H1 (cell line): Measurements from ENCODE around the gene STAP2. TPM values are rescaled to one million over a fixed set of nuclear protein-coding genes. Genes with fewer than 3 reads are reported as not detected.

ENCODE experiments used
- CTCF ChIA-PET: fragments of 300-600 bp; sonication (Branson Sonifier 250); formaldehyde crosslinking; loops from one replicate; lab custom pipeline; 2021; ENCODE audit not compliant: partially characterized antibody; lab: Charles Lee
- POLR2A ChIA-PET: fragments of 300-600 bp; sonication (Branson Sonifier 250); formaldehyde crosslinking; loops from one replicate; lab custom pipeline; 2021; ENCODE audit warnings: inconsistent platforms; ENCODE audit not compliant: partially characterized antibody; lab: Charles Lee
- DNase-seq, 2 experiments: peaks; one replicate each; pipeline versions ENCODE4 v3.0.0 to v3.0.0-alpha.2; 2010 to 2022; ENCODE audit warnings: low spot score in 2 of 2, low read depth in 1 of 2, mixed read lengths in 1 of 2
- FAIRE-seq: peaks from 2 replicates; lab custom pipeline; 2011; peaks lifted over from hg19 to GRCh38; lab: Jason Lieb, UNC
- H2AFZ ChIP-seq: 2 replicates; pipeline ENCODE4 v1.8.1; 2012; ENCODE audit warnings: low read length, inconsistent platforms
- H2AK5ac ChIP-seq: 2 replicates; pipeline ENCODE4 v1.6.1; 2013; ENCODE audit warnings: low read depth, low read length
- H2BK120ac ChIP-seq: replicated peaks from 2 replicates; pipeline ENCODE3; 2013; ENCODE audit warnings: low read depth, low read length, inconsistent platforms
- H2BK12ac ChIP-seq: 2 replicates; pipeline ENCODE4 v1.6.1; 2013; ENCODE audit warnings: low read depth, low read length
- H2BK15ac ChIP-seq: 2 replicates; pipeline ENCODE4 v1.6.1; 2013; ENCODE audit warnings: low read length
- H2BK20ac ChIP-seq: 2 replicates; pipeline ENCODE4 v1.6.1; 2013; ENCODE audit warnings: low read length
- H2BK5ac ChIP-seq: 2 replicates; pipeline ENCODE4 v1.6.1; 2013; ENCODE audit warnings: low read depth, low read length
- H3K14ac ChIP-seq: 2 replicates; pipeline ENCODE4 v1.6.1; 2013; ENCODE audit warnings: inconsistent platforms; ENCODE audit not compliant: insufficient read length
- H3K18ac ChIP-seq: 2 replicates; pipeline ENCODE4 v1.6.1; 2013; ENCODE audit warnings: low read length; ENCODE audit errors: extremely low read depth
- H3K23ac ChIP-seq: 2 replicates; pipeline ENCODE4 v1.6.1; 2013; ENCODE audit warnings: inconsistent platforms; ENCODE audit not compliant: insufficient read length
- H3K23me2 ChIP-seq: 2 replicates; pipeline ENCODE4 v1.6.1; 2013; ENCODE audit warnings: low read depth, low read length
- H3K27ac ChIP-seq: 2 replicates; pipeline ENCODE4 v1.6.1; 2011; ENCODE audit warnings: low read depth, low read length, inconsistent platforms
- H3K27me3 ChIP-seq, 4 experiments: replicated peaks in 1 of 4; 1 replicate in 1 of 4; 2 replicates in 3 of 4; pipeline versions ENCODE4 v1.6.1 to v1.8.1; 2011 to 2013; ENCODE audit warnings: low read length in 3 of 4, mild to moderate bottlenecking in 3 of 4, inconsistent platforms in 2 of 4, mixed read lengths in 2 of 4, moderate library complexity in 1 of 4; ENCODE audit not compliant: control insufficient read depth in 3 of 4, insufficient read depth in 3 of 4; ENCODE audit errors: extremely low read depth in 1 of 4
- H3K36me3 ChIP-seq, 4 experiments: 2 replicates each; pipeline versions ENCODE4 v1.6.1 to v1.8.1; 2011 to 2013; ENCODE audit warnings: mild to moderate bottlenecking in 4 of 4, low read length in 3 of 4, moderate library complexity in 2 of 4, control low read depth in 1 of 4, inconsistent platforms in 1 of 4; ENCODE audit not compliant: insufficient read depth in 4 of 4, control insufficient read depth in 2 of 4
- H3K4ac ChIP-seq: replicated peaks from 2 replicates; pipeline ENCODE3; 2013; ENCODE audit warnings: low read length, low read depth, mixed read lengths, inconsistent platforms; ENCODE audit not compliant: insufficient read length
- H3K4me1 ChIP-seq, 4 experiments: replicated peaks in 1 of 4; 1 replicate in 1 of 4; 2 replicates in 3 of 4; pipeline versions ENCODE4 v1.6.1 to v1.8.1; 2011 to 2013; ENCODE audit warnings: low read length in 3 of 4, inconsistent platforms in 2 of 4, mixed read lengths in 1 of 4; ENCODE audit not compliant: insufficient read depth in 4 of 4, control insufficient read depth in 3 of 4
- H3K4me2 ChIP-seq, 2 experiments: 2 replicates each; pipeline versions ENCODE4 v1.6.1 to v1.8.1; 2011 to 2013; ENCODE audit warnings: low read depth in 2 of 2, low read length in 2 of 2, control low read depth in 1 of 2, inconsistent platforms in 1 of 2, mild to moderate bottlenecking in 1 of 2; ENCODE audit not compliant: insufficient read depth in 1 of 2
- H3K4me3 ChIP-seq, 4 experiments: fragments of 200-600, 300-600 bp in 1 of 4; sonication (generic), shearing (Covaris generic), sonication (Bioruptor Twin) in 1 of 4; 2 replicates each; pipeline versions ENCODE4 v1.5.1 to v1.8.1; 2011 to 2016; ENCODE audit warnings: low read length in 4 of 4, low read depth in 3 of 4, control low read depth in 2 of 4, inconsistent platforms in 2 of 4, mild to moderate bottlenecking in 2 of 4, mixed read lengths in 1 of 4, moderate library complexity in 1 of 4; ENCODE audit not compliant: insufficient read depth in 2 of 4; ENCODE audit errors: extremely low read depth in 1 of 4
- H3K56ac ChIP-seq: replicated peaks from 2 replicates; pipeline ENCODE3; 2013; ENCODE audit warnings: low read depth, mild to moderate bottlenecking, mixed read lengths, low read length, inconsistent platforms; ENCODE audit not compliant: insufficient read length
- H3K79me1 ChIP-seq: 2 replicates; pipeline ENCODE4 v1.6.1; 2013; ENCODE audit warnings: low read depth, low read length, control low read depth
- H3K79me2 ChIP-seq, 2 experiments: 2 replicates each; pipeline versions ENCODE4 v1.6.1 to v1.8.1; 2012 to 2013; ENCODE audit warnings: low read length in 2 of 2, mild to moderate bottlenecking in 2 of 2, inconsistent platforms in 1 of 2; ENCODE audit not compliant: insufficient read depth in 2 of 2, control insufficient read depth in 1 of 2
- H3K9ac ChIP-seq, 4 experiments: replicated peaks in 1 of 4; 1 replicate in 1 of 4; 2 replicates in 3 of 4; pipeline versions ENCODE4 v1.6.1 to v1.8.1; 2011 to 2013; ENCODE audit warnings: low read depth in 3 of 4, low read length in 3 of 4, control low read depth in 2 of 4, mild to moderate bottlenecking in 2 of 4, moderate library complexity in 2 of 4, inconsistent platforms in 1 of 4; ENCODE audit errors: extremely low read depth in 1 of 4
- H3K9me3 ChIP-seq, 2 experiments: 2 replicates each; pipeline versions ENCODE4 v1.6.1 to v1.8.1; 2012 to 2013; ENCODE audit warnings: mild to moderate bottlenecking in 2 of 2, moderate library complexity in 2 of 2, control low read depth in 1 of 2, inconsistent platforms in 1 of 2, low read depth in 1 of 2, low read length in 1 of 2, mixed read lengths in 1 of 2; ENCODE audit not compliant: insufficient read depth in 2 of 2
- H4K20me1 ChIP-seq, 2 experiments: replicated peaks in 1 of 2; 2 replicates each; pipeline versions ENCODE3 to v1.8.1; 2011 to 2013; ENCODE audit warnings: inconsistent platforms in 2 of 2, low read length in 2 of 2, mild to moderate bottlenecking in 1 of 2; ENCODE audit not compliant: insufficient read depth in 2 of 2, control insufficient read depth in 1 of 2
- H4K5ac ChIP-seq: 2 replicates; pipeline ENCODE4 v1.6.1; 2013; ENCODE audit warnings: low read length, low read depth, mixed read lengths, inconsistent platforms; ENCODE audit not compliant: insufficient read length
- H4K8ac ChIP-seq: 2 replicates; pipeline ENCODE4 v1.8.0; 2013; ENCODE audit warnings: mild to moderate bottlenecking, moderate library complexity, low read length, inconsistent platforms; ENCODE audit not compliant: insufficient read depth; ENCODE audit errors: extremely low read depth
- H4K91ac ChIP-seq: replicated peaks from 2 replicates; pipeline ENCODE3; 2013; ENCODE audit warnings: low read length, mixed read lengths, inconsistent platforms; ENCODE audit not compliant: insufficient read length
- CBX5 ChIP-seq: fragments of 300-800, 300-1000 bp; sonication (generic); IDR thresholded peaks from 2 replicates; pipeline ENCODE4 v1.7.1; 2016; ENCODE audit warnings: antibody characterized with exemption, low read length, low read depth
- KDM1A ChIP-seq: fragments of 200-600, 300-600 bp; sonication (generic); IDR thresholded peaks from 2 replicates; pipeline ENCODE4 v1.7.1; 2016; ENCODE audit warnings: mild to moderate bottlenecking, low read length, borderline replicate concordance
- MAFK ChIP-seq: IDR thresholded peaks from 2 replicates; pipeline ENCODE4 v1.6.1; 2012; ENCODE audit warnings: low read depth, mild to moderate bottlenecking, improper control_type of control experiment, low read length
- PHF8 ChIP-seq: fragments of 200-600 bp; sonication (generic); conservative IDR thresholded peaks from 2 replicates; pipeline ENCODE4 v1.7.1; 2012; ENCODE audit warnings: low read depth, mild to moderate bottlenecking, inconsistent platforms, low read length, moderate library complexity
- WGBS, 2 experiments: shearing (Covaris generic) in 1 of 2; methylation state at CpG; one replicate each; pipeline versions ENCODE4 v1.1.6 to v1.1.7; 2013 to 2015; ENCODE audit warnings: low lambda C conversion rate in 2 of 2, mixed read lengths in 2 of 2, inconsistent platforms in 1 of 2, low coverage in 1 of 2, missing lambda C conversion rate in 1 of 2; ENCODE audit not compliant: insufficient replicate concordance in 2 of 2, insufficient coverage in 1 of 2, insufficient read length in 1 of 2; ENCODE audit errors: extremely low coverage in 1 of 2, missing lambda C conversion rate in 1 of 2; 5-methylcytosine and 5-hydroxymethylcytosine counted together
- polyA plus RNA-seq, 7 experiments: library from polyadenylated mRNA; depleted of rRNA in 3 of 7; stranded (reverse) in 5 of 7; unstranded in 2 of 7; fragments of >200 nt in 5 of 7; fragments of 200-250 nt in 2 of 7; gene quantifications; 1 replicate in 5 of 7; 2 replicates in 1 of 7; 4 replicates in 1 of 7; pipeline versions ENCODE4 v1.2.1 to v1.2.3, GENCODE V29; 2011 to 2013; ENCODE audit warnings: missing spikeins in 2 of 7, mixed read lengths in 2 of 7
- total RNA-seq: library from RNA; stranded (reverse); fragmentation: NEBNext Ultra II Directional; extraction: Animal tissue kit (Norgen Biotek cat#: 25700); gene quantifications from 2 replicates; pipeline ENCODE4 v1.2.1, GENCODE V29; 2021

STAP2 gene
- total and polyA plus RNA-seq, 2 of the 8 experiments (the other 6 are each of a cell fraction or from before 2014, with no cell fraction given), result 15.3 to 37.3 TPM

DNA sequence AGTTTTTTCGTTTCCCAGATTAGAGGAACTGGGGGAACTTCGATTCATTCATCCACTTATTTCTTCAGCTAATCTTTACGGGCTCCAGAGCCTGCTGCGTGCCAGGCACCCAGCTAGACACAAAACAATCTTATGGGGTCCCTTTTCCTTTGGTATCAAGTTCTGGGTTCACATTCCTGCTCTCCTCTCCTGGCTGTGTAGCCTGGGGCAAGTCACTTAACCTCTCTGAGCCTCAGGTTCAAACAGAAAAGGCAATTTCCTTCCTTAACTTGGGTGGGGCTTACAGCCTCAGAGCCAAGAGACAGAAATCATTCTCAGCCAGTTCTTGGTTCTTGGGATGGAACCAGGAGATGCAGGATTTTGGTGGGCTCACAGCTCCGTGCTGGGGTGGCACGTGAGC lies 53.7 kb downstream of the STAP2 start:
- H3K4me3 ChIP-seq, result no peak overlapping the region; a peak in 2 of 8 replicates
- H4K20me1 ChIP-seq, result no peaks in the 10 kb centered on the region
- 77% methylated on average over 6 of the region's 6 CpGs; no CpG with 5 or more reads in 1 of the 2 experiments for WGBS, 2 experiments
- ChIA-PET POLR2A (interaction anchor here (0.7 to 1.9 kb wide), 5 partner anchors 11 to 58 kb away, joined by 3 to 9 read pairs (median 3); partner anchors contain the start of gene MPND), CTCF (interaction anchor here (1.2 to 2.3 kb wide), 2 partner anchors 17 to 68 kb away, joined by 3 to 25 read pairs; no protein-coding TSS in a partner anchor)
- peak overlapping the region; percentile 34; the same call in 1 of the 2 replicates for H3K18ac ChIP-seq
- H3K4me1 ChIP-seq, result peaks cover 0 to 4% (median 1%) of the 10 kb centered on the region in 4 experiments; a peak in 4 of 7 replicates
- FAIRE-seq, result no peak
- H3K79me2 ChIP-seq, result no peaks in the 10 kb centered on the region
- H4K91ac ChIP-seq, result no peak overlapping the region
- H3K79me1 ChIP-seq, result no peaks in the 10 kb centered on the region
- no peak overlapping the region for H3K23ac ChIP-seq
- DNase-seq, result no peak
- no peak overlapping the region for H3K4ac ChIP-seq
- H3K27me3 ChIP-seq, result peaks cover 7 to 21% (median 18%) of the 10 kb centered on the region in 4 experiments
- no peak overlapping the region for H3K56ac ChIP-seq
- no peaks in the 10 kb centered on the region for H3K9me3 ChIP-seq
- no peak overlapping the region for H2BK20ac ChIP-seq
- H3K23me2 ChIP-seq, result peaks cover under 1% of the 10 kb centered on the region; the same call in 1 of the 2 replicates
- H4K8ac ChIP-seq, result no peak overlapping the region
- H2BK5ac ChIP-seq, result no peak overlapping the region
- H3K4me2 ChIP-seq, result peak overlapping the region in 1 of 2 experiments; percentile 52; a peak in 2 of 4 replicates
- no peak overlapping the region for H3K14ac ChIP-seq
- H2BK120ac ChIP-seq, result no peak overlapping the region
- no peaks in the 10 kb centered on the region for H3K36me3 ChIP-seq
- no peak overlapping the region for H3K27ac ChIP-seq
- H2BK12ac ChIP-seq, result peak overlapping the region; percentile 1; the same call in 1 of the 2 replicates
- H3K9ac ChIP-seq, result no peak overlapping the region
- TF ChIP-seq CBX5 (no peak), MAFK (no peak), KDM1A (peak; percentile 59; the same call in 1 of the 2 replicates), PHF8 (no peak)
- H2AFZ ChIP-seq, result no peak overlapping the region
- 0 out of 2 replicates have a peak overlapping the region, but pooled peaks have one; percentile 40 for H2BK15ac ChIP-seq
- no peak overlapping the region for H4K5ac ChIP-seq
- peak overlapping the region; percentile 16; the same call in 1 of the 2 replicates for H2AK5ac ChIP-seq
